Activated T-cell treated with anti-CD3 and anti-CD28 coated beads, Interleukin-2, amount 50 U/mL, for 72 hours (primary cell): ENCODE measurements around the gene WAC. TPM values are rescaled to one million over a fixed set of nuclear protein-coding genes. Genes with fewer than 3 reads are reported as not detected.
A peak's percentile ranks its signal among the peaks of the same experiment; 100 is the strongest.
"Not testable (repeated sequence)": the region's sequence is repeated elsewhere in the genome, so short reads cannot be mapped to it uniquely, and the experiment has no call there.

Source experiments
- ATAC-seq, 2 donors: fragments of 150-1000 bp; cut with Tn5 transposase; replicated peaks in 1 of 2; 2 replicates each; pipeline ENCODE4 v1.10.0; 2021; ENCODE audit warnings: moderate library complexity in 2 of 2, mild to moderate bottlenecking in 1 of 2
- DNase-seq, 2 donors: peaks; one replicate each; pipeline ENCODE4 v3.0.0; 2021 to 2022; ENCODE audit warnings: mixed read lengths in 1 of 2
- H3K27ac Mint-ChIP-seq: one replicate; pipeline ENCODE4 v1.8.0; 2022; ENCODE audit warnings: mild to moderate bottlenecking, moderate library complexity, mixed read lengths
- H3K27me3 Mint-ChIP-seq: one replicate; pipeline ENCODE4 v1.8.0; 2022; ENCODE audit warnings: low read depth, mixed read lengths
- H3K36me3 Mint-ChIP-seq, 2 donors: one replicate each; pipeline ENCODE4 v1.8.0; 2022; ENCODE audit warnings: mixed read lengths in 2 of 2, mild to moderate bottlenecking in 1 of 2; ENCODE audit not compliant: insufficient read depth in 2 of 2
- H3K4me1 Mint-ChIP-seq: one replicate; pipeline ENCODE4 v1.8.0; 2022; ENCODE audit warnings: low read depth, mixed read lengths
- H3K4me3 Mint-ChIP-seq, 2 donors: one replicate each; pipeline ENCODE4 v1.8.0; 2022; ENCODE audit warnings: mild to moderate bottlenecking in 2 of 2, mixed read lengths in 2 of 2, moderate library complexity in 2 of 2
- H3K9me3 Mint-ChIP-seq, 2 donors: one replicate each; pipeline ENCODE4 v1.8.0; 2022; ENCODE audit warnings: mixed read lengths in 2 of 2
- total RNA-seq, 2 donors: library from RNA; stranded (reverse); gene quantifications; one replicate each; pipeline ENCODE4 v1.2.3, GENCODE V29; 2022

Gene WAC
- total RNA-seq, 2 donors from 2014 or later: 173 to 194 TPM

DNA sequence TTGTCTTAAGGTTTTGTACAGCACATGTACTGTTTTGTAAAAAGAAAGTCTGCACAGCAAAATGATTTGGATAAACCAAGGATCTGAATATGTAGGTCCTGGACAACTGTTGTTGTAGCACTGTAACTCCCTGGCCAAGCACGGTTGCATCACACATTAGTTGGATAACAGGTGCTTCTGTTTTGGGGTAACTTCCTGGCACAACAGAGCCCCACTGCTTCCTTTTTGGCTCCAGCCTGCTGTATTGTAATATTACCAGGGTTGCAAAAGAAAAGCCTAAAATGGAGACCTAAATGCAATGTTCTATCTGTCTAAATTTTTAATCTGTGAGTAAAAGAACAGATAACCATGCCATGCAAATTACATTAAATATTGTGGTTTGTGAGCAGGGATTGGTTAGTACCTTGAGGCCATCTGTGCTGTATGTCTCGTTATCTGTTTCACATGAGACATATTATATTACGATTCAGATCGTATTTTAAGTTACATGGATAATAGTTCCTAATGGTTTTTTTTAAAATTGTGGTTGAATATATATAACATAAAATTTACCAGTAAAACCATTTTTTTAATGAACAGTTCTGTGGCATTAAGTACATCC is 27.5 kb upstream of the WAC start:
- Mint-ChIP-seq H3K27ac (no peak overlapping the region), H3K27me3 (no peaks in the 10 kb centered on the region), H3K9me3 (no peaks in the 10 kb centered on the region)

DNA sequence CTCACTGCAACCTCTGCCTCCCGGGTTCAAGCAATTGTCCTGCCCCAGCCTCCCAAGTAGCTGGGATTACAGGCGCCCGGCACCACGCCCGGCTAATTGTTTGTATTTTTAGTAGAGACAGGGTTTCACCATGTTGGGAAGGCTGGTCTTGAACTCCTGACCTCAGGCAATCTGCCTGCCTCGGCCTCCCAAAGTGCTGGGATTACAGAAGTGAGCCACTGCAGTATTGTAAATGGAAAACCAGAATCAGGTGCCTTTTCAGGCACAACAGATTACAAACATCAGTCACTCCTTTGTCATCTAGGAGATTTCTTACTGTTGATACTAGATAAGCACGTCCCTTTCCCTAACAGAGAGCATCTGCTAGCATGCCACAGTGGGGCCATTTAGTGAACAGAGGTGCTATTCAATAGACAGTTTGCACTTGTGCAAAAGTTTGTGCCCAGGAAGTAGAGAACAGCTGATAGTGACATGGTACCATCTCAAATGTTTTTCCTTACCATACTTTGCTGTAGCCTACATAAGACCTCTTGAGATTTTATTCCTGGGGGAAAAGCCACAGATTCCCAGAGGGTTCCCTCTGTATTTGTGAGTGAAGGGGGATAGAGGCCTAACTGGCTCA is 24.5 kb upstream of the WAC start:
- DNase-seq: no peak
- H3K27ac Mint-ChIP-seq: no peak overlapping the region

More for the DNA sequence above, 27.5 kb upstream of the WAC start:
- H3K4me3 Mint-ChIP-seq: no peak overlapping the region
- peaks cover 5% of the 10 kb centered on the region for H3K4me1 Mint-ChIP-seq
- no peaks in the 10 kb centered on the region for H3K36me3 Mint-ChIP-seq
- ATAC-seq: no peak
- no peak for DNase-seq

DNA sequence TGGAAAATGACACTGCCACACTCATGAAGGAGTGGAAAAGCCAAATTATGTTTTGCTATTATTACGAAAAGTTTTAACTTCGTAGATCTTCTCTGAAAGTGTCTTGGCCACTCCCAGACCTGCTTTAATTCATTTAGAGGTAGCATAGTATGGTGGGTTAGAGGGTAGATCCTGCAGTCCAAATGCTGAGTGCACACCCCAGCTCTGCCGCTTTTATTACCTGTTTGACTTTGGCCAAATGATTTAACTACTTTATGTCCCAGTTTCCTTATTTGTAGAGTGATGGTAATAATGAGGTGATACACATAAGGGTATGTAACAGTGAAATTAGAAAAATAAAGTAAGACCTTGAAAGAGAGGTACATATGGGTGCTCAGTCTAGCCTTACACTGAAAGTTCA is 23.6 kb upstream of the WAC start:
- DNase-seq: no peak
- no peak overlapping the region for H3K4me3 Mint-ChIP-seq
- no peak for ATAC-seq
- H3K4me1 Mint-ChIP-seq: peaks cover 5% of the 10 kb centered on the region
- no peak overlapping the region for H3K27ac Mint-ChIP-seq
- no peaks in the 10 kb centered on the region for H3K27me3 Mint-ChIP-seq
- no peaks in the 10 kb centered on the region for H3K9me3 Mint-ChIP-seq
- H3K36me3 Mint-ChIP-seq: no peaks in the 10 kb centered on the region

More for the DNA sequence above, 24.5 kb upstream of the WAC start:
- no peak overlapping the region for H3K4me3 Mint-ChIP-seq
- no peaks in the 10 kb centered on the region for H3K36me3 Mint-ChIP-seq
- H3K9me3 Mint-ChIP-seq: no peaks in the 10 kb centered on the region
- H3K27me3 Mint-ChIP-seq: no peaks in the 10 kb centered on the region
- no peak for ATAC-seq
- H3K4me1 Mint-ChIP-seq: peaks cover 5% of the 10 kb centered on the region

DNA sequence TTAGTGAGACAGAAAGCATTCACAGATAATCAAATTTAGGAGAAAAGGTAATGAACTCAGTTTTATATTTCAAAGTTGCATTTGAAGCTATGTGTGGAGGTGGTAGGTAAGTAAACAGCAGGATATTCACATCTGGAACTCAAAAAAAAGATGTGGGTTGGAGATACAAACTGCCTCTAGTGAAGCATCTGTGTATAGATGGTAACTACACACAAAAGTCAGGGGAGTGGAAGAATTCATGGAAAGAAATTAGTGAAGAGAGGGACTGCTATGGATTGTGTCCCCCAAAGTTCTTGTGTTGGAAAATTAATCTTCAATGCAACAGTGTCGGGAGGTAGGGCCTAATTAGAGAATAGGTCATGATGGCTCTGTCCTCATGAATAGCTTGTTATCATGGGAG is 18.3 kb upstream of the WAC start:
- peaks cover 0 to 2% of the 10 kb centered on the region in 2 donors for H3K9me3 Mint-ChIP-seq
- no peaks in the 10 kb centered on the region for H3K4me1 Mint-ChIP-seq
- H3K27ac Mint-ChIP-seq: no peak overlapping the region
- ATAC-seq: no peak
- H3K27me3 Mint-ChIP-seq: no peaks in the 10 kb centered on the region
- no peak overlapping the region for H3K4me3 Mint-ChIP-seq
- DNase-seq: no peak
- peaks cover 0 to 3% of the 10 kb centered on the region in 2 donors for H3K36me3 Mint-ChIP-seq

DNA sequence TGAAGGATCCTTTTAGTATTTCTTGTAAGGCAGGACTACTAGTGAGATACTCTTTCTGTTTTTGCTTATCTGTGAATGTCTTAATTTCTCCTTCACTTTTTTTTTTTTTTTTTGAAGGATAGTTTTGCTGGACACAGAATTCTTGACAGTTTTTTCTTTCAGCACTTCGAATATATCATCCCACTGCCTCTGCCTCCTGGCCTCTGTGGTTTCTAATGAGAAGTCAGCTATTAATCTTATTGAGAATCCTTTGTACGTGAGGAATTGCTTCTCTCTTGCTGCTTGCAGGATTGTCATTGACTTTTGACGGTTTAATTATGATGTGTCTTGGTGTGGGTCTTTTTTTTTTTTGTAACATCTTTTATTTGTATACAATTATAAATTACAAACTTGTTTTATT is 12.6 kb upstream of the WAC start:
- Mint-ChIP-seq H3K27me3 (no peaks in the 10 kb centered on the region), H3K27ac (no peak overlapping the region), H3K4me3 (no peak overlapping the region), H3K4me1 (no peaks in the 10 kb centered on the region), H3K36me3 (peaks cover 16 to 28% of the 10 kb centered on the region in 2 donors), H3K9me3 (peaks cover 8 to 12% of the 10 kb centered on the region in 2 donors)
- ATAC-seq (no peak), DNase-seq (no peak)

DNA sequence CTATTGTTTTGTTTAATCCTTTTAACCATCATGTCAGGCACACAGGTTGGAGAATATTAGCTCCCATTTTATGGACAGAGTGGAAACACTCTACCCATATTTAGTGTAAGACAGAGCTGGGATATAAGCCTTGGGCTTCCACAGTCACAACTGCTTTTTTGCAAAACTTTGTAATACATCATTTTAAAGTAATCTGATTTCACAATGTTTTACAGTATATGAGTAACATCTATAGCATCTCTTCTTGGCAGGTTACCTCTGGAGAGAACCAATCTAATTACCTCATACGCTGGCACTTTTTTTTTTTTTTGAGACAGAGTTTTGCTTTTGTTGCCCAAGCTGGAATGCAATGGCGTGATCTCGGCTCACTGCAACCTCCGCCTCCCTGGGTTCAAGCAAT is 12.1 kb upstream of the WAC start:
- H3K36me3 Mint-ChIP-seq: peaks cover 18 to 31% of the 10 kb centered on the region in 2 donors
- not testable (repeated sequence) for H3K27ac Mint-ChIP-seq, H3K4me3 Mint-ChIP-seq, H3K27me3 Mint-ChIP-seq, DNase-seq, H3K4me1 Mint-ChIP-seq, ATAC-seq
- peaks cover 9 to 12% of the 10 kb centered on the region in 2 donors for H3K9me3 Mint-ChIP-seq

DNA sequence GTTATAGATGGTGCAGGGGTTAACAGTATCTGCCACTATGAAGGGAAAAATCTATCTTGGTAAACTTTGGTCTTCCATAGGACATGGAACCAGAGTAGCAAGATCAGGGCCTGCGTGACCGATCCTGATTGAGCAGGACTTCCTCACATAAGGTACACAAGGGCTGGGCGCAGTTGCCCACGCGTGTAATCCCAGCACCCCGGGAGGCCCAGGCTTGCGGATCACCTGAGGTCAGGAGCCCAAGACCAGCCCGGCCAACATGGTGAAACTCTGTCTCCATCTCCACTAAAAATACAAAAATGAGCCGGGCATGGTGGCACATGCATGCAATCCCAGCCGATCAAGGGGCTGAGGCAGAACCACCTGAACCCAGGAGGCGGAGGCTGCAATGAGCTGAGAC is 11.0 kb upstream of the WAC start:
- H3K4me3 Mint-ChIP-seq, H3K27me3 Mint-ChIP-seq, ATAC-seq, H3K4me1 Mint-ChIP-seq, DNase-seq, H3K27ac Mint-ChIP-seq: not testable (repeated sequence)
- Mint-ChIP-seq H3K9me3 (peaks cover 10 to 12% of the 10 kb centered on the region in 2 donors), H3K36me3 (peaks cover 20 to 36% of the 10 kb centered on the region in 2 donors)

DNA sequence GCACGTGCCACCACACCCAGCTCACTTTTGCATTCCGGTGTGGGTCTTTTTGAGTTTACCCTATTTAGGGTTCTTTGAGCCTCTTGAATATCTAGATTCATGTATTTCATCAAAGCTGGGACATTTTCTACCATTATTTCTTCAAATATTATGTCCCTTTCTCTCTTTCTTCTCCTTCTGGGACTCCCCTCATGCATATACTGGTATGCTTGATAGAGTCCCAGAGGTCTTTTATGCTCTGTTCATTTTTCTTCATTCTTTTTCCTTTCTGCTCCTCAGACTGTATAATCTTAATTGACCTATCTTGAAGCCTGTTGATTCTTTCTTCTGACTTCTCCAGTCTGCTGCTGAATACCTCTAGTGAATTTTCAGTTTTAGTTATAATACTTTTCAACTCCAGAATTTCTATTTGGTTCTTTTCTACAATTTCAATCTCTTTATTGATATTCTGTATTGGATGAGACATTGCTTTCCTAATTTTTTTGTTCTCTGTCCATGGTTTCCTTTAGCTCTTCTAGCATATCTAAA is 9.1 kb upstream of the WAC start:
- peaks cover under 1% of the 10 kb centered on the region for H3K4me1 Mint-ChIP-seq
- H3K36me3 Mint-ChIP-seq: peaks cover 21 to 35% of the 10 kb centered on the region in 2 donors
- H3K27me3 Mint-ChIP-seq: no peaks in the 10 kb centered on the region
- peaks cover 10% of the 10 kb centered on the region in 2 donors for H3K9me3 Mint-ChIP-seq
- DNase-seq (no peak), ATAC-seq (no peak)
- no peak overlapping the region for H3K27ac Mint-ChIP-seq
- no peak overlapping the region for H3K4me3 Mint-ChIP-seq

DNA sequence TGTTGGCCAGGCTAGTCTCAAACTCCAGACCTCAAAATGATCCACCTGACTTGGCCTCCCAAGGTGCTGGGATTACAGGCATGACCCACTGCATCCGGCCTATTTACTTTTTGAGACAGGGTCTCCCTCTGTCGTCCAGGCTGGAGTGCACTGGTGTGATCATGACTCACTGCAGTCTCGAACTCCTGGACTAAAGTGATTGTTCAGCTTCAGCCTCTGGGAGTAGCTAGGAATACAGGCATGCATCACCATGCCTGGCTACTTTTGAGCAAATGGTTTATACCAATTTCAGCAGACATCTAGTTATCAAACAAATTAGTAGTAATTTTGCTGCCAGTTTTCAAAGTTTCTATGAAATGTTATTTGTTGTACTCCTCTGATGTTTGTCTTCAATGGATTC is 2.2 kb upstream of the WAC start:
- Mint-ChIP-seq H3K9me3 (peaks cover 0 to 1% of the 10 kb centered on the region in 2 donors), H3K4me3 (peak overlapping the region; percentile 94 to 100), H3K27me3 (no peaks in the 10 kb centered on the region), H3K27ac (peak overlapping the region; percentile 87), H3K4me1 (peaks cover 46% of the 10 kb centered on the region), H3K36me3 (peaks cover 23 to 38% of the 10 kb centered on the region in 2 donors)
- ATAC-seq (no peak), DNase-seq (no peak)

DNA sequence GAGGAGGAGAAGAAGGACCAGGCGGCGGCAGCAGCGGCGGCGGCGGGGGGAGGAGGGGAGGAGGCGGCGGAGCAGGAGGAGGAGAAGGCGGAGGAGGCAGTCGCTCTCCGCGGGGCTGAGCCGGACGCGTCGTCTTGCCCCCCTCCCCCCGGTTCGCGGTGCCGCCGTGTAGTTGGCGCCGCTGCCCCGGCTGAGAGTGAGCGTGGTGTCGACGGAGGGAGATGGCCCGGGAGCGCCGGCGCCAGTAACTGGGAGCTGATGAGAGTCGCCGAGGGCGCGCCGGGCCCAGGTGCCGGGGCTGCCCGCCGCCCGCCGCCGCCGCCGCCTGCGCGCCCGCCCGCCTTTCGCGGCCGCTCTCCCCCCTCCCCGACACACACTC is 257 bp downstream of the WAC start:
- H3K4me1 Mint-ChIP-seq: peaks cover 63% of the 10 kb centered on the region
- no peak for ATAC-seq
- DNase-seq: no peak
- H3K36me3 Mint-ChIP-seq: peaks cover 23 to 48% of the 10 kb centered on the region in 2 donors
- no peaks in the 10 kb centered on the region for H3K27me3 Mint-ChIP-seq
- peak overlapping the region; percentile 94 to 100 for H3K4me3 Mint-ChIP-seq
- no peaks in the 10 kb centered on the region for H3K9me3 Mint-ChIP-seq
- peak overlapping the region; percentile 100 for H3K27ac Mint-ChIP-seq

DNA sequence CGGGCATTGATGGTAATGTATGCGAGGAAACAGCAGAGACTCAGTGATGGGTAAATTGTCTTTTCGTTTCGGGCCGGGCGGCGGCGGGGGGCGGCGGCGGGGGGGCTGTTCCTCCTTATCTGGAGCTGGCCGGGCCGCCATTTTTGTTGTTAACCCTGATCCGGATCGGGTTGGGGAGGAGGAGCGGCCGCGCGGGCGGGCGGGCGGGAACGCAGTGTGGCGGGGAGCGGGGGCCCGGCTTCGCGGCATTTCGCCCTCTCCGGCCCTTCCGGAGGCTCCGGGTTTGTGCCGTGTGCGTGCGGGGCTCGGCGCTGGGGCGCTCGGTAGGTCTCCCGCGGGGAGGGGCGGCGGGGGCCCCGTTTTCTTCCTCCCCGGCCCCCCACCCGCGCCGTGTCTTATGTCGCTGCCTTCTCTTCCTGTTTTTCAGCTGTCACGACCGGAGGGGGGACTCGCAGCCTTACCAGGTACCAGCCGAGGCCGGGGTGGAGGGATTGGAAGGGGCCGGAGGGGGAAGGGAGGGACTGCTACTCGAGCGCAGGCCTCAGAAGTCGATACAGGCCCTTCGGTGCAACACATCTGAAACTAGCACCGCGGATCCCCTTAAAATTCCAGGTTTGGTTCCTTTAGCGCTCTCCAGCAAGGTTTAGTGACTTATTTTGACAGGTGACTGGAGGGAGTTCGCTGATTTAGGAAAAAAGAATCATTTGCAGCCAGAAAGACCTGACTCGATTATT is 820 bp downstream of the WAC start:
- Mint-ChIP-seq H3K36me3 (peaks cover 25 to 50% of the 10 kb centered on the region in 2 donors), H3K27ac (peak overlapping the region; percentile 99), H3K9me3 (no peaks in the 10 kb centered on the region), H3K4me1 (peaks cover 65% of the 10 kb centered on the region), H3K4me3 (peak overlapping the region; percentile 94 to 100), H3K27me3 (no peaks in the 10 kb centered on the region)
- ATAC-seq (peak; percentile 24 to 27), DNase-seq (peak; percentile 62 to 77)

DNA sequence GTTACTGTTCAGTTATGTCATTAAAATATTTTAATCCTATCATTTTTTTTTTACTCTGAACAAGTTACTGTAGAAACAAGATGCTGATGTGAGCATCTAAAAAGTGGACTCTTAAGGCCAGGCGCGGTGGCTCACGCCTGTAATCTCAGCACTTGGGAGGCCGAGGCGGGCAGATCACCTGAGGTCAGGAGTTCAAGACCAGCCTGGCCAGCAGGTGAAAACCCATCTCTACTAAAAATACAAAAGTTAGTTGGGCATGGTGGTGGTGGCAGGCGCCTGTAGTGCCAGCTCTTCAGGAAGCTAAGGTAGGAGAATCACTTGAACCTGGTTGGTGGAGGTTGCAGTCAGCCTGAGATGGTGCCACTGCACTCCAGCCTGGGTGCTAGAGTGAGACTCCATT is 2.9 kb downstream of the WAC start:
- Mint-ChIP-seq H3K27me3 (no peaks in the 10 kb centered on the region), H3K4me1 (peaks cover 52% of the 10 kb centered on the region), H3K9me3 (no peaks in the 10 kb centered on the region), H3K36me3 (peaks cover 20 to 50% of the 10 kb centered on the region in 2 donors), H3K4me3 (peak overlapping the region; percentile 90 to 98), H3K27ac (no peak overlapping the region)
- no peak for ATAC-seq
- no peak for DNase-seq

DNA sequence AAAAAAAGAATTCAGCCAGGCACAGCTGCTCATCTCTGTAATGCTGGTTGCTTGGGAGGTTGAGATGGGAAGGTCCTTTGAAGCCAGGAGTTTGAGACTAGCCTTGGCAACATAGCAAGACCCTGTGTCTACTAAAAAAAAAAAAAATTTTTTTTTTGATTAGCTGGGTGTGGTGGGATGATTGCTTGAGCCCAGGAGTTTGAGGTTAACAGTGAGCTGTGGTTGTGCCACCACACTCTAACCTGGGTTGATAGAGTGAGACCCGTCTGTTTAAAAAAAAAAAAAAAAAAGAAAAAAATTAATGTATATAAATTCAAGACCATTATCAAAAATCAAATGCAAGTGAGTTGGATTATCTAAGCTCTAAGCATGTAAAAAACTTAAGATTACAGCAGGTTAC is 5.7 kb downstream of the WAC start:
- H3K4me3 Mint-ChIP-seq: no peak overlapping the region
- ATAC-seq: no peak
- H3K9me3 Mint-ChIP-seq: no peaks in the 10 kb centered on the region
- no peak for DNase-seq
- H3K36me3 Mint-ChIP-seq: peaks cover 22 to 60% of the 10 kb centered on the region in 2 donors
- H3K4me1 Mint-ChIP-seq: peaks cover 67% of the 10 kb centered on the region
- H3K27ac Mint-ChIP-seq: no peak overlapping the region
- H3K27me3 Mint-ChIP-seq: no peaks in the 10 kb centered on the region
